ENCODE results near the gene PDE8A.
"Not testable (repeated sequence)": the region's sequence is repeated elsewhere in the genome, so short reads cannot be mapped to it uniquely, and the experiment has no call there.

The PDE8A gene

GRCh38 chr15:84960391-84961113 lies 21.1 kb upstream of the PDE8A start:
- no peak for DNase-seq (ENCODE audit: low spot score)

- DNase-seq (ENCODE audit: low spot score): no peak
These were observed 20.6 kb upstream of the PDE8A start for GRCh38 chr15:84961114-84961452.

- no peak for DNase-seq (ENCODE audit: low spot score)
These were observed 19.9 kb upstream of the PDE8A start for GRCh38 chr15:84961707-84962106.

- DNase-seq (ENCODE audit: low spot score): no peak
These were observed 18.7 kb upstream of the PDE8A start for GRCh38 chr15:84962955-84963354.

GRCh38 chr15:84967380-84967779 lies 14.3 kb upstream of the PDE8A start:
- DNase-seq (ENCODE audit: low spot score): no peak

- DNase-seq (ENCODE audit: low spot score): no peak
These were observed 13.4 kb upstream of the PDE8A start for GRCh38 chr15:84968301-84968700.

- no peak for DNase-seq (ENCODE audit: low spot score)
These were observed 12.4 kb upstream of the PDE8A start for GRCh38 chr15:84969257-84969656.

- no peak for DNase-seq (ENCODE audit: low spot score)
These were observed 10.8 kb upstream of the PDE8A start for GRCh38 chr15:84970843-84971242.

GRCh38 chr15:84973492-84974460 lies 7.9 kb upstream of the PDE8A start:
- DNase-seq (ENCODE audit: low spot score): no peak

- DNase-seq (ENCODE audit: low spot score): no peak
These were observed 5.7 kb upstream of the PDE8A start for GRCh38 chr15:84975871-84976351.

- no peak for DNase-seq (ENCODE audit: low spot score)
These were observed 4.8 kb upstream of the PDE8A start for GRCh38 chr15:84976746-84977345.

- no peak for DNase-seq (ENCODE audit: low spot score)
These were observed 2.0 kb upstream of the PDE8A start for GRCh38 chr15:84979651-84980050.

- peak; percentile 90 for DNase-seq (ENCODE audit: low spot score)
These were observed 1.2 kb upstream of the PDE8A start for GRCh38 chr15:84980196-84981053.

GRCh38 chr15:84981054-84981710 lies 474 bp upstream of the PDE8A start:
- DNase-seq (ENCODE audit: low spot score): peak; percentile 100

- DNase-seq (ENCODE audit: low spot score): no peak
These were observed 755 bp downstream of the PDE8A start for GRCh38 chr15:84982301-84982920.

GRCh38 chr15:84983294-84983693 lies 1.6 kb downstream of the PDE8A start:
- no peak for DNase-seq (ENCODE audit: low spot score)

GRCh38 chr15:84983711-84984110 lies 2.1 kb downstream of the PDE8A start:
- DNase-seq (ENCODE audit: low spot score): no peak

GRCh38 chr15:84985158-84985557 lies 3.5 kb downstream of the PDE8A start:
- DNase-seq (ENCODE audit: low spot score): no peak

GRCh38 chr15:84987351-84987750 lies 5.7 kb downstream of the PDE8A start:
- not testable (repeated sequence) for DNase-seq (ENCODE audit: low spot score)

- DNase-seq (ENCODE audit: low spot score): no peak
These were observed 6.4 kb downstream of the PDE8A start for GRCh38 chr15:84987949-84988624.
